ENCODE measurements around the gene ADAD2.

The ADAD2 gene

DNA sequence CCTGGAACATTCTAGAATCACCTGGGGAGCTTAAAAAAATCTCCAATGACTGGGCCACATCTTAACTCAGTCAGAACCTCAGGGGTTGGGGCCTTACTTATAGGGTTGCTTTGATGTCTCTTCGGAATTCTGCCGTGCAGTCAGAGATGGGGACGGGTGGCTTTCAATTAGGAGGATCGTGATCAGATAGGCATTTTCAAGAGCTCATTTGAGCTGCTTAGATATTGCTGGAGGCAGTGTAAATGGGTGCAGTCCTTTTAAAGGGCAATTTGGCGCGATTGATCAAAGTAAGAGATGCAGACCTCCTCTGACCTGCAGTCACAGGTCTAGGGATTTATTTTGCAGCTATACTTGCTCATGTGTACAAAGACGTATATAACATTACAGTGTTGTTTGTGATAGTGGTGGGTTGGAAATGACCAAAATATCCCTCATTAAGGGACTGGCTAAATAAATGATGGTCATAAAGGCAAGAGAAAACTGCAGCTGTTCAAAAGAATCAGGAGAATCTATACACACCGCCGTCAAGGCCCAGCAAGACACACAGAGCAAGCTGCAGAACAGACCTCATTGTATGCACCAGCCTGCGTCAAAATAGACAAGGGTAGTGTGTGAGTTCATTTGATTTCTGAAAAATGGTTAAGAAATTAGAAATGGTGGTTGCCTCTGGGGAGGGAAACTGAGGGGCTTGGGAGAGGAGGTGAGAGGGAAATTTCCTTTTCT, 55.2 kb downstream of the ADAD2 start:
- H3K27ac ChIP-seq (ENCODE audit: low read length), result no peak overlapping the region

DNA sequence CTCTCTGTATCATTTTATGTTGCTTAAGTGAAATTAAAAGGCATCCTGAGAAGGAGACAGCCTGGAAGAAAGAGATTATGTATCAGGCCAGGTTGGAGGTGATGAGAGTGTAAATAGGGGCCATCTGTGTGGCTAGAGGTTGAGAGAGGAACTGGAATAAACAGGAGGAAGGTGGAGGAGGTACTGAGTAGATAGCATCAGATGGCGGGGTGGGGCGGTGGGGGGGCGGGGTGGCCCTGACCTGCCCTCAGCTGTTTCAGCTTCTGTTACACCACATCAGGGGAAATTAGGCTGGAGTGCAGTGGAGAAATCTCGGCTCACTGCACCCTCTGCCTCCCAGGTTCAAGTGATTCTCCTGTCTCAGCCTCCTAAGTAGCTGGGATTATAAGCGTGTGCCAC, 55.7 kb downstream of the ADAD2 start:
- Histone ChIP-seq H3K9ac (ENCODE audit: low read depth, low read length) (no peak overlapping the region), H3K9me3 (ENCODE audit: insufficient read depth, low read depth, low read length) (0 out of 2 replicates have a peak, but pooled peaks cover 4% of the 10 kb centered on the region), H3K27me3 (ENCODE audit: insufficient read depth, low read length) (no peaks in the 10 kb centered on the region), H3K4me3 (ENCODE audit: low read length) (no peak overlapping the region), H3K36me3 (ENCODE audit: insufficient read depth, low read depth, low read length) (no peaks in the 10 kb centered on the region), H3K27ac (ENCODE audit: low read length) (no peak overlapping the region), H3K4me1 (ENCODE audit: insufficient read depth, low read length) (no peaks in the 10 kb centered on the region)

More for the DNA sequence above, 55.2 kb downstream of the ADAD2 start:
- Histone ChIP-seq H3K4me1 (ENCODE audit: insufficient read depth, low read length) (no peaks in the 10 kb centered on the region), H3K9me3 (ENCODE audit: insufficient read depth, low read depth, low read length) (0 out of 2 replicates have a peak, but pooled peaks cover 4% of the 10 kb centered on the region), H3K36me3 (ENCODE audit: insufficient read depth, low read depth, low read length) (no peaks in the 10 kb centered on the region), H3K27me3 (ENCODE audit: insufficient read depth, low read length) (no peaks in the 10 kb centered on the region), H3K4me3 (ENCODE audit: low read length) (no peak overlapping the region), H3K9ac (ENCODE audit: low read depth, low read length) (no peak overlapping the region)
